ENCODE measurements around the gene PPME1. TPM values are rescaled to one million over a fixed set of nuclear protein-coding genes. Genes with fewer than 3 reads are reported as not detected.

PPME1 gene
- total RNA-seq, 1 donor = 22.4 TPM

GRCh38 chr11:74299015-74299414 is 127.9 kb downstream of the PPME1 start:
- no peak for TF ChIP-seq CTCF (IDR thresholded peaks at IDR 0.05; ENCODE audit: insufficient read depth, low read length)
- DNase-seq (ENCODE audit: low read depth) = peak; percentile 51
- no peak overlapping the region for H3K4me3 ChIP-seq (ENCODE audit: low read depth, low read length)

Small RNA genes within 50 kb of the gene (small RNA-seq; reads per million reads assigned to genes)
- gene AP002392.1 (not detected), gene RF00409 (not detected)

Other genes with a start within 250 kb of the PPME1 start
- gene DNAJB13, start 220.3 kb upstream of the PPME1 start, total RNA-seq (ENCODE audit: low replicate concordance) = not detected in 2 replicates
- gene UCP2, start 188.4 kb upstream of the PPME1 start, total RNA-seq (ENCODE audit: low replicate concordance) = 1.5 TPM in 1 of 2 replicates, not detected in the other
- gene UCP3, start 162.2 kb upstream of the PPME1 start, total RNA-seq (ENCODE audit: low replicate concordance) = 0.54 TPM in 1 of 2 replicates, not detected in the other
- gene C2CD3, start 287 bp upstream of the PPME1 start, total RNA-seq (ENCODE audit: low replicate concordance) = 8.2 and 21.7 TPM in 2 replicates
- gene P4HA3, start 140.4 kb downstream of the PPME1 start, total RNA-seq (ENCODE audit: low replicate concordance) = 1.9 and 4.4 TPM in 2 replicates
- gene PGM2L1, start 227.1 kb downstream of the PPME1 start, total RNA-seq (ENCODE audit: low replicate concordance) = 4.2 and 4.3 TPM in 2 replicates